Suprapubic skin (tissue), 4 donors: ENCODE measurements around the gene FUT2. TPM values are rescaled to one million over a fixed set of nuclear protein-coding genes. Genes with fewer than 3 reads are reported as not detected.
"Not testable (repeated sequence)": the region's sequence is repeated elsewhere in the genome, so short reads cannot be mapped to it uniquely, and the experiment has no call there.

Experiments
- DNase-seq, 2 donors: peaks; one replicate each; pipeline ENCODE4 v3.0.0-alpha.2; 2019; ENCODE audit warnings: low spot score in 2 of 2
- H3K27ac ChIP-seq: fragments of 200-600 bp; sonication (generic); one replicate; pipeline ENCODE4 v1.5.1; 2019
- H3K27me3 ChIP-seq: fragments of 200-600 bp; sonication (generic); one replicate; pipeline ENCODE4 v1.5.1; 2019
- H3K36me3 ChIP-seq: fragments of 200-600 bp; sonication (generic); one replicate; pipeline ENCODE4 v1.5.1; 2019
- H3K4me1 ChIP-seq: fragments of 200-600 bp; sonication (generic); one replicate; pipeline ENCODE4 v1.5.1; 2019
- H3K4me3 ChIP-seq: fragments of 200-600 bp; sonication (generic); one replicate; pipeline ENCODE4 v1.5.1; 2019; ENCODE audit warnings: mild to moderate bottlenecking
- H3K9me3 ChIP-seq: fragments of 200-600 bp; sonication (generic); one replicate; pipeline ENCODE4 v1.5.1; 2019
- CTCF ChIP-seq, 2 donors: fragments of 200-600 bp in 1 of 2; fragments of 450-650 bp in 1 of 2; sonication (generic) in 1 of 2; IDR thresholded peaks; one replicate each; pipeline ENCODE4 v1.5.1; 2016 to 2019; ENCODE audit warnings: antibody characterized with exemption in 2 of 2, mild to moderate bottlenecking in 1 of 2, moderate library complexity in 1 of 2
- EP300 ChIP-seq: sonication (generic); formaldehyde crosslinking; IDR thresholded peaks from one replicate; pipeline ENCODE4 v1.6.1; 2017; ENCODE audit warnings: antibody characterized with exemption
- POLR2A ChIP-seq, 2 donors: fragments of 450-650 bp; IDR thresholded peaks; one replicate each; pipeline ENCODE4 v1.6.1; 2017; ENCODE audit warnings: antibody characterized with exemption in 2 of 2, mild to moderate bottlenecking in 2 of 2, moderate library complexity in 2 of 2
- POLR2AphosphoS5 ChIP-seq, 3 donors: sonication (generic); formaldehyde crosslinking; IDR thresholded peaks; one replicate each; pipeline ENCODE4 v1.6.1; 2017; ENCODE audit warnings: antibody characterized with exemption in 3 of 3
- WGBS: methylation state at CpG from one replicate; pipeline ENCODE4 v1.1.5; 2018; 5-methylcytosine and 5-hydroxymethylcytosine counted together
- total RNA-seq, 4 donors: library from RNA; depleted of rRNA; stranded (reverse); fragments of >200 nt; gene quantifications; one replicate each; pipeline ENCODE4 v1.1.0, GENCODE V29; 2016

FUT2 gene
- total RNA-seq, 4 donors from 2014 or later: 2.1 to 17.4 (median 4.9) TPM

- WGBS: 60% methylated on average over 11 of the region's 11 CpGs
- H3K4me1 ChIP-seq: peaks cover 8% of the 10 kb centered on the region
- no peak for DNase-seq
- H3K9me3 ChIP-seq: no peaks in the 10 kb centered on the region
- TF ChIP-seq CTCF (IDR thresholded peaks at IDR 0.05) (no peak), EP300 (no peak), POLR2A (IDR thresholded peaks at IDR 0.05) (no peak), POLR2AphosphoS5 (IDR thresholded peaks at IDR 0.05) (no peak)
- no peaks in the 10 kb centered on the region for H3K27me3 ChIP-seq
- H3K27ac ChIP-seq: no peak overlapping the region
- no peak overlapping the region for H3K4me3 ChIP-seq
- no peaks in the 10 kb centered on the region for H3K36me3 ChIP-seq
Observed at GRCh38 chr19:48683349-48683748, 12.4 kb upstream of the FUT2 start.

DNA sequence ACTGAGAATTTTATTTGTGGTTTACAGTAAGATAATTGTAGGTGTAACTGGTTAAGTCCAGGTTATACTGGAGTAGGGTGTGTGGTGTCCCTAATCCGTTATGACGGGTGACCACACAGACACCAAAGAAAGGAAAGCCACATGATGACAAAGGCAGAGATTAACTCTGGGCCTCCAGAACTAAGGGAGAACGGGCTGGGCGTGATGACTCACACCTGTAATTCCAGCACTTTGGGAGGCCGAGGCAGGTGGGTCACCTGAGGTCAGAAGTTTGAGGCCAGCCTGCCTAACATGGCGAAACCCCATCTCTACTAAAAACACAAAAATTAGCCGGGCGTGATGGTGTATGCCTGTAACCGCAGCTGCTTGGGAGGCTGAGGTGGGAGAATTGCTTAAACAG lies 10.2 kb upstream of the FUT2 start:
- DNase-seq: no peak
- Histone ChIP-seq H3K27ac (no peak overlapping the region), H3K4me1 (peaks cover 8% of the 10 kb centered on the region), H3K4me3 (no peak overlapping the region), H3K27me3 (no peaks in the 10 kb centered on the region), H3K9me3 (no peaks in the 10 kb centered on the region), H3K36me3 (no peaks in the 10 kb centered on the region)
- TF ChIP-seq POLR2AphosphoS5 (IDR thresholded peaks at IDR 0.05) (no peak), EP300 (no peak), POLR2A (IDR thresholded peaks at IDR 0.05) (no peak), CTCF (IDR thresholded peaks at IDR 0.05) (no peak)
- 83% methylated on average over 9 of the region's 9 CpGs for WGBS

DNA sequence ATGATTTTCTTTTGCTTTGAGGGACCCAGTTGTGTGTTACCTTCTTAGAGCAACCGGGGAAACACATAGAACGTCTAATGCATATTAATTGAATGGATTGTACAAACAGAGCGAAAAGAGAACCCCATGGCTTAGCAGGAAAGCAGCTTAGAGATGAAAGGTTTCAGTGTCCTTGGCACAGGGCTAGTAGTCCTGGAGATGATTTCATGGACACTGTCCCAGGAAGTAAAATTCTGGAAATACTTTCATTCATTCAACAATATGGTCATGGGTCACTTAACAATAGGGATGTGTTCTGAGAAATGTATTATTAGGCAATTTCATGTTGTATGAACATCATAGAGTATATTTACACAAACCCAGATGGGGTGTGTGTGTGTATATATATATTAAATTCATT lies 9.7 kb upstream of the FUT2 start:
- TF ChIP-seq POLR2A (IDR thresholded peaks at IDR 0.05) (no peak), EP300 (no peak), CTCF (IDR thresholded peaks at IDR 0.05) (no peak), POLR2AphosphoS5 (IDR thresholded peaks at IDR 0.05) (no peak)
- Histone ChIP-seq H3K9me3 (no peaks in the 10 kb centered on the region), H3K4me3 (no peak overlapping the region), H3K4me1 (peaks cover 8% of the 10 kb centered on the region), H3K36me3 (no peaks in the 10 kb centered on the region), H3K27me3 (no peaks in the 10 kb centered on the region), H3K27ac (no peak overlapping the region)
- no peak for DNase-seq
- 80% methylated on average over 3 of the region's 3 CpGs for WGBS

GRCh38 chr19:48686637-48687036 lies 9.1 kb upstream of the FUT2 start:
- 91% methylated on average over 7 of the region's 7 CpGs for WGBS
- not testable (repeated sequence) for H3K4me1 ChIP-seq, DNase-seq, H3K36me3 ChIP-seq, H3K9me3 ChIP-seq, H3K27ac ChIP-seq, H3K27me3 ChIP-seq, H3K4me3 ChIP-seq

DNA sequence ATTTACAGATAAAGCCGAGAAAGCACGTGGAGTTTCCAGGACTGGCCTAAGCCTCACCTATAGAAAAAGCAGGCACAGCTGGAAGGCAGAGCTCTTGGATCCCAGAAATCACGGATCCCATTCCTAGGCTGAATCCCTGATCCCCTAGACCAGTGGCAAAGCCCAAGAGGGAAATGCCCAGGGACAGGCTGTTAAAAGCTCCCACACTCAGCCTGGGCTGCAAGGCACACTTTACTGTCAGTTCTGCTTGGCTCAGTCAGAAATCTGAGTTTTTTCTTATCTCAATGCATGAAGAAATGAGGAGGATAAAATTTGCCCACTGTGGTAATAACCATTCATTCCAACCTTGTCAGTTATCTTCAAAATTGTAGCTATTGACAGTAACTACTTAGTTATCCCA lies 8.0 kb upstream of the FUT2 start:
- H3K9me3 ChIP-seq: no peaks in the 10 kb centered on the region
- H3K27me3 ChIP-seq: no peaks in the 10 kb centered on the region
- H3K27ac ChIP-seq: no peak overlapping the region
- H3K4me1 ChIP-seq: peaks cover 8% of the 10 kb centered on the region
- no peak for DNase-seq
- TF ChIP-seq CTCF (IDR thresholded peaks at IDR 0.05): no peak
- TF ChIP-seq POLR2A (IDR thresholded peaks at IDR 0.05): no peak
- TF ChIP-seq POLR2AphosphoS5 (IDR thresholded peaks at IDR 0.05): no peak
- no peak for TF ChIP-seq EP300
- 80% methylated on average over 3 of the region's 3 CpGs for WGBS
- no peaks in the 10 kb centered on the region for H3K36me3 ChIP-seq
- no peak overlapping the region for H3K4me3 ChIP-seq

GRCh38 chr19:48689449-48689848 lies 6.3 kb upstream of the FUT2 start:
- Histone ChIP-seq H3K27me3 (no peaks in the 10 kb centered on the region), H3K4me1 (peaks cover 5% of the 10 kb centered on the region), H3K36me3 (no peaks in the 10 kb centered on the region), H3K27ac (no peak overlapping the region), H3K4me3 (no peak overlapping the region), H3K9me3 (no peaks in the 10 kb centered on the region)
- WGBS: 41% methylated on average over 7 of the region's 7 CpGs
- no peak for TF ChIP-seq EP300
- TF ChIP-seq POLR2A (IDR thresholded peaks at IDR 0.05): no peak
- TF ChIP-seq POLR2AphosphoS5 (IDR thresholded peaks at IDR 0.05): no peak
- TF ChIP-seq CTCF (IDR thresholded peaks at IDR 0.05): no peak
- no peak for DNase-seq

DNA sequence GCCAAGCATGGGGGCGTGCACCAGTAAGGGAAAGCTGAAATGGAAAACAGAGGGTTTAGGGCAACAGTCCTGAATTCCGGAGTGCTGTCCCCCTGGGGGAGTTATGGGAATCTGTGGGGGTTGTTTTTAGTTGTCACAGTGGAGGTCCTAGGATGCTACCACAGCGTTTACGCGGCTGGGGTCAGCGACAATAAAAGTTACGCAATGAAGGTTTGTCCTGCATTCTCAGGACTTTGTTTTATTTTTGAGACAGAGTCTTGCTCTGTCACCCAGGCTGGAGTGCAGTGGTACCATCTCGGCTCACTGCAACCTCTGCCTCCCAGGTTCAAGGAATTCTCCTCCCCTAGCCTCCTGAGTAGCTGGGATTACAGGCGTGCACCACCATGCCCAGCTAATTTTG lies 2.1 kb upstream of the FUT2 start:
- H3K4me3 ChIP-seq, H3K9me3 ChIP-seq, H3K36me3 ChIP-seq, DNase-seq, H3K27me3 ChIP-seq, H3K27ac ChIP-seq: not testable (repeated sequence)
- 86% methylated on average over 9 of the region's 9 CpGs for WGBS
- peaks cover 26% of the 10 kb centered on the region for H3K4me1 ChIP-seq
